NCI-H2081 (cell line): ENCODE data around the gene ANKRD63.
A peak's percentile ranks its signal among the peaks of the same experiment; 100 is the strongest.

Source experiments
- DNase-seq, 2 experiments: peaks; one replicate each; lab custom pipeline; 2025; lab: John Stamatoyannopoulos, UW

The ANKRD63 gene

GRCh38 chr15:40257656-40258450 lies 25.0 kb downstream of the ANKRD63 start:
- DNase-seq: no peak

- DNase-seq: no peak
These were observed 26.1 kb downstream of the ANKRD63 start for GRCh38 chr15:40256638-40257235.

- DNase-seq: peak; percentile 20 to 39
These were observed 27.8 kb downstream of the ANKRD63 start for GRCh38 chr15:40255033-40255432.

GRCh38 chr15:40254452-40254851 lies 28.4 kb downstream of the ANKRD63 start:
- no peak for DNase-seq

- no peak for DNase-seq
These were observed 29.6 kb downstream of the ANKRD63 start for GRCh38 chr15:40253167-40253790.

GRCh38 chr15:40252438-40253166 lies 30.3 kb downstream of the ANKRD63 start:
- DNase-seq: peak; percentile 23 to 43

GRCh38 chr15:40252141-40252437 lies 30.8 kb downstream of the ANKRD63 start:
- DNase-seq: no peak

GRCh38 chr15:40251486-40252140 lies 31.3 kb downstream of the ANKRD63 start:
- DNase-seq: no peak

- no peak for DNase-seq
These were observed 31.9 kb downstream of the ANKRD63 start for GRCh38 chr15:40250771-40251483.

- DNase-seq: no peak
These were observed 32.6 kb downstream of the ANKRD63 start for GRCh38 chr15:40250304-40250656.

- no peak for DNase-seq
These were observed 33.2 kb downstream of the ANKRD63 start for GRCh38 chr15:40249477-40250303.

GRCh38 chr15:40248006-40248783 lies 34.7 kb downstream of the ANKRD63 start:
- no peak for DNase-seq

- no peak for DNase-seq
These were observed 35.4 kb downstream of the ANKRD63 start for GRCh38 chr15:40247406-40247971.

- no peak for DNase-seq
These were observed 36.2 kb downstream of the ANKRD63 start for GRCh38 chr15:40246496-40247280.

- DNase-seq: no peak
These were observed 37.0 kb downstream of the ANKRD63 start for GRCh38 chr15:40245666-40246450.

- no peak for DNase-seq
These were observed 37.8 kb downstream of the ANKRD63 start for GRCh38 chr15:40244961-40245523.

- no peak for DNase-seq
These were observed 39.6 kb downstream of the ANKRD63 start for GRCh38 chr15:40243126-40243810.
